ENCODE results near the gene MMEL1. TPM values are rescaled to one million over a fixed set of nuclear protein-coding genes. Genes with fewer than 3 reads are reported as not detected.

Gene MMEL1
- polyA plus RNA-seq, 1 donor from 2014 or later: 5.2 TPM

DNA sequence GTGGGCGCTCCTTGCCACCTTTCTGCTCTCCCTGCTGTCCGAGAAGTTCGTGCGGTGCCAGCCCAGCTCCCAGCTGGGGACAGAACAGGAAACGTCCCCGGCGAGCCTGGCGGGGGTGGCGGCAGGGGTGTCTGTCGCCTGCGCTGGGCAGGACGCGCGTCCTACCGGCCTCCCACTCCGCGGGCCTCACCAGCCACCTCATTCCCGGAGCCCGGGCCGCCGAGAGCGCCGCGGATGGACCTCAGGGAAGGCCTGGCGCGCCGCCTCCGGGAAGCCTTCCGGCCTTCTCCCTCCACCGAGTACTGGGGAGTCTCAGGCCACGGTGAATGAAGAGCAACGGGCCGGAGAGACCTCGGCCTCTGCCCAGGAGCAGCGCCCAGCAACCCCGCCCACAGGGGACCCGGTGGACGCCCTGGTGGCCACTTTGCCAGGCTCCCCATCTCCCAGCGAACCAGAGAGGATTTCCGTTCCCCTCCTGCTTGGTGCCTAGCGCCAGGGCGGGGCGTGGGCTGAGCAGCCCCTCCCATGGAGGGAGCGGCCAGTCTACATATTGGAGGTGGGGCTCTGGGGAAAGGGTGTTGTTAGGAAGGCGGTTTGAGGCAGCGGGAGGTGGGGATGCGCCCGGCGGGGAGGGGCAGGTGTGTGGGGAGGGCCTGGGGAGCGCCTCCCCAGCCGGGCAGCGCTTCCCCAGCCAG, 86.2 kb downstream of the MMEL1 start:
- no peaks in the 10 kb centered on the region for H3K9me3 ChIP-seq (ENCODE audit: low read length)
- peak overlapping the region; percentile 41 for H3K4me3 ChIP-seq (ENCODE audit: low read length)
- H3K9me2 ChIP-seq (ENCODE audit: insufficient read depth, low read length): no peaks in the 10 kb centered on the region
- H3F3A ChIP-seq (ENCODE audit: insufficient read depth, low read length, poor library complexity, severe bottlenecking): peaks cover 2% of the 10 kb centered on the region
- H3K27me3 ChIP-seq (ENCODE audit: insufficient read depth, low read depth, low read length): no peaks in the 10 kb centered on the region
- H3K9ac ChIP-seq (ENCODE audit: low read length): peak overlapping the region; percentile 5
- no peak overlapping the region for H3K4me2 ChIP-seq (ENCODE audit: low read length)
- no peak overlapping the region for H2AFZ ChIP-seq (ENCODE audit: low read depth, low read length)
- TF ChIP-seq RAD21 (conservative IDR thresholded peaks at IDR 0.05): no peak
- TF ChIP-seq EP300 (conservative IDR thresholded peaks at IDR 0.05; ENCODE audit: poor library complexity, severe bottlenecking): no peak
- TF ChIP-seq, protein P1, sequence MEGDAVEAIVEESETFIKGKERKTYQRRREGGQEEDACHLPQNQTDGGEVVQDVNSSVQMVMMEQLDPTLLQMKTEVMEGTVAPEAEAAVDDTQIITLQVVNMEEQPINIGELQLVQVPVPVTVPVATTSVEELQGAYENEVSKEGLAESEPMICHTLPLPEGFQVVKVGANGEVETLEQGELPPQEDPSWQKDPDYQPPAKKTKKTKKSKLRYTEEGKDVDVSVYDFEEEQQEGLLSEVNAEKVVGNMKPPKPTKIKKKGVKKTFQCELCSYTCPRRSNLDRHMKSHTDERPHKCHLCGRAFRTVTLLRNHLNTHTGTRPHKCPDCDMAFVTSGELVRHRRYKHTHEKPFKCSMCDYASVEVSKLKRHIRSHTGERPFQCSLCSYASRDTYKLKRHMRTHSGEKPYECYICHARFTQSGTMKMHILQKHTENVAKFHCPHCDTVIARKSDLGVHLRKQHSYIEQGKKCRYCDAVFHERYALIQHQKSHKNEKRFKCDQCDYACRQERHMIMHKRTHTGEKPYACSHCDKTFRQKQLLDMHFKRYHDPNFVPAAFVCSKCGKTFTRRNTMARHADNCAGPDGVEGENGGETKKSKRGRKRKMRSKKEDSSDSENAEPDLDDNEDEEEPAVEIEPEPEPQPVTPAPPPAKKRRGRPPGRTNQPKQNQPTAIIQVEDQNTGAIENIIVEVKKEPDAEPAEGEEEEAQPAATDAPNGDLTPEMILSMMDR (IDR thresholded peaks at IDR 0.05; ENCODE audit: poor library complexity, severe bottlenecking): no peak
- no peak for TF ChIP-seq EZH2 (IDR thresholded peaks at IDR 0.05; ENCODE audit: borderline replicate concordance, insufficient read depth, low read length, poor library complexity, severe bottlenecking)
- TF ChIP-seq POLR2AphosphoS5 (IDR thresholded peaks at IDR 0.05): no peak
- TF ChIP-seq SMC3 (conservative IDR thresholded peaks at IDR 0.05; ENCODE audit: poor library complexity): no peak
- TF ChIP-seq, protein P2, sequence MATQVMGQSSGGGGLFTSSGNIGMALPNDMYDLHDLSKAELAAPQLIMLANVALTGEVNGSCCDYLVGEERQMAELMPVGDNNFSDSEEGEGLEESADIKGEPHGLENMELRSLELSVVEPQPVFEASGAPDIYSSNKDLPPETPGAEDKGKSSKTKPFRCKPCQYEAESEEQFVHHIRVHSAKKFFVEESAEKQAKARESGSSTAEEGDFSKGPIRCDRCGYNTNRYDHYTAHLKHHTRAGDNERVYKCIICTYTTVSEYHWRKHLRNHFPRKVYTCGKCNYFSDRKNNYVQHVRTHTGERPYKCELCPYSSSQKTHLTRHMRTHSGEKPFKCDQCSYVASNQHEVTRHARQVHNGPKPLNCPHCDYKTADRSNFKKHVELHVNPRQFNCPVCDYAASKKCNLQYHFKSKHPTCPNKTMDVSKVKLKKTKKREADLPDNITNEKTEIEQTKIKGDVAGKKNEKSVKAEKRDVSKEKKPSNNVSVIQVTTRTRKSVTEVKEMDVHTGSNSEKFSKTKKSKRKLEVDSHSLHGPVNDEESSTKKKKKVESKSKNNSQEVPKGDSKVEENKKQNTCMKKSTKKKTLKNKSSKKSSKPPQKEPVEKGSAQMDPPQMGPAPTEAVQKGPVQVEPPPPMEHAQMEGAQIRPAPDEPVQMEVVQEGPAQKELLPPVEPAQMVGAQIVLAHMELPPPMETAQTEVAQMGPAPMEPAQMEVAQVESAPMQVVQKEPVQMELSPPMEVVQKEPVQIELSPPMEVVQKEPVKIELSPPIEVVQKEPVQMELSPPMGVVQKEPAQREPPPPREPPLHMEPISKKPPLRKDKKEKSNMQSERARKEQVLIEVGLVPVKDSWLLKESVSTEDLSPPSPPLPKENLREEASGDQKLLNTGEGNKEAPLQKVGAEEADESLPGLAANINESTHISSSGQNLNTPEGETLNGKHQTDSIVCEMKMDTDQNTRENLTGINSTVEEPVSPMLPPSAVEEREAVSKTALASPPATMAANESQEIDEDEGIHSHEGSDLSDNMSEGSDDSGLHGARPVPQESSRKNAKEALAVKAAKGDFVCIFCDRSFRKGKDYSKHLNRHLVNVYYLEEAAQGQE (IDR thresholded peaks at IDR 0.05; ENCODE audit: borderline replicate concordance): no peak
- TF ChIP-seq TAF1 (IDR thresholded peaks at IDR 0.05; ENCODE audit: low read depth): no peak
- TF ChIP-seq MXI1 (conservative IDR thresholded peaks at IDR 0.05; ENCODE audit: poor library complexity, severe bottlenecking): no peak
- H3K36me3 ChIP-seq (ENCODE audit: insufficient read depth, low read length): no peaks in the 10 kb centered on the region
- H3K27ac ChIP-seq (ENCODE audit: low read length): no peak overlapping the region
- H4K20me1 ChIP-seq (ENCODE audit: insufficient read depth): no peaks in the 10 kb centered on the region
- H3K79me2 ChIP-seq (replicated peaks; ENCODE audit: insufficient read depth, low read length): no peaks in the 10 kb centered on the region

DNA sequence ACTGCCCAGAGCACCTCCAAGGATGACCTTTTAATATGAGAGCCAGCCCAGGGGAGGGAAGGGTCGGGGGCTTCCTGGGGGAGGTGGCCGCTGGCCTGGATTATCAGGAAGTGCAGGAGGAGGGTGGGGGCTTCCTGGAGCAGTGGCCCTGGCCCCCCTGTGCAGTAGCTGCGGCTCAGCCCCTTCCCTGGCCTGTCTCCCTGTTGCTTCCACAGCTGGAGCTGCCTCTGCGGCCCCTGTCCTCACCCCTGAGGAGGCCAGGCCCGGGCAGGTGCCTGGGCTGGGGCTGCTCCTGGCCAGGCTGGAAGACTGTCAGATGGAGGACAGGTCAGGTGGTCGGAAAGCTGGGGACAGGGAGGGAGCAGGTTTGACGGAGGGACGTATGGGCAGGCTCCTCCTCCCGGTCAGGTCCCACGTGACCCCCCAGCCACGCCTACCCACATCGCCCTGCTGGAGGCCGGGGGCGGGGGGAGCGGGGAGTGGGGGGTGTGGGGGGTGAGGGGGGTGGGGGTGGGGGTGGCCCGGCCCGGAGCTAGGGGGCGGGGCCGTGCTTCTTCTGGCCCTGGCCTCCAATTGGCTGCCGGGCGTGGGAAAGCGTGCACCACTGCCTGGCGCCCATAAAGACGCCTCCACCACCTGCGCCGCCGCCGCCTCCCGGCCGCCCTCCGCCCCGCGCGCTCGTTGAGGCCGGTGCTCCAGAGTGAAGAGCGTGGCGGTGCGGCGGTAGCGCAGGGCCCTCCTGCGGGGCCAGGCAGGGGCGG, 86.9 kb downstream of the MMEL1 start:
- Histone ChIP-seq H3K9ac (ENCODE audit: low read length) (no peak overlapping the region), H2AFZ (ENCODE audit: low read depth, low read length) (no peak overlapping the region), H3K4me2 (ENCODE audit: low read length) (no peak overlapping the region), H3F3A (ENCODE audit: insufficient read depth, low read length, poor library complexity, severe bottlenecking) (peaks cover 2% of the 10 kb centered on the region), H3K9me2 (ENCODE audit: insufficient read depth, low read length) (no peaks in the 10 kb centered on the region), H3K27ac (ENCODE audit: low read length) (no peak overlapping the region), H3K4me3 (ENCODE audit: low read length) (peak overlapping the region; percentile 41), H3K27me3 (ENCODE audit: insufficient read depth, low read depth, low read length) (no peaks in the 10 kb centered on the region), H3K36me3 (ENCODE audit: insufficient read depth, low read length) (no peaks in the 10 kb centered on the region), H3K79me2 (replicated peaks; ENCODE audit: insufficient read depth, low read length) (no peaks in the 10 kb centered on the region), H4K20me1 (ENCODE audit: insufficient read depth) (no peaks in the 10 kb centered on the region), H3K9me3 (ENCODE audit: low read length) (no peaks in the 10 kb centered on the region)
- TF ChIP-seq EP300 (conservative IDR thresholded peaks at IDR 0.05; ENCODE audit: poor library complexity, severe bottlenecking): no peak
- TF ChIP-seq, protein P1 (IDR thresholded peaks at IDR 0.05; ENCODE audit: poor library complexity, severe bottlenecking): no peak
- TF ChIP-seq POLR2AphosphoS5 (IDR thresholded peaks at IDR 0.05): no peak
- no peak for TF ChIP-seq TAF1 (IDR thresholded peaks at IDR 0.05; ENCODE audit: low read depth)
- no peak for TF ChIP-seq MXI1 (conservative IDR thresholded peaks at IDR 0.05; ENCODE audit: poor library complexity, severe bottlenecking)
- TF ChIP-seq EZH2 (IDR thresholded peaks at IDR 0.05; ENCODE audit: borderline replicate concordance, insufficient read depth, low read length, poor library complexity, severe bottlenecking): no peak
